ENCODE results near the gene MNX1. TPM values are rescaled to one million over a fixed set of nuclear protein-coding genes. Genes with fewer than 3 reads are reported as not detected.

Gene MNX1
- total and polyA plus RNA-seq, 2 donors, result 0.07 to 0.09 TPM

Other genes starting within 250 kb of the MNX1 start
- 29.7 TPM for gene LMBR1, start 117.5 kb downstream of the MNX1 start, total RNA-seq
- gene LMBR1, start 117.5 kb downstream of the MNX1 start, polyA plus RNA-seq, result 27.7 TPM
- 9.3 TPM for gene NOM1, start 61.0 kb downstream of the MNX1 start, total RNA-seq
- gene NOM1, start 61.0 kb downstream of the MNX1 start, polyA plus RNA-seq, result 10.6 TPM
- gene UBE3C, start 128.3 kb upstream of the MNX1 start, total RNA-seq, result 25.6 TPM
- 19.6 TPM for gene UBE3C, start 128.3 kb upstream of the MNX1 start, polyA plus RNA-seq

Measured in thymus (tissue), 2 donors.